HUES64 (cell line): ENCODE results near the gene SLC31A2.

Source experiments
- H3K27ac ChIP-seq: 2 replicates; pipeline ENCODE4 v1.7.0; 2013; ENCODE audit warnings: low read depth, low read length, inconsistent platforms
- H3K27me3 ChIP-seq: 2 replicates; pipeline ENCODE4 v1.6.1; 2013; ENCODE audit warnings: mild to moderate bottlenecking, low read length; ENCODE audit not compliant: insufficient read depth
- H3K36me3 ChIP-seq: 2 replicates; pipeline ENCODE4 v1.6.1; 2013; ENCODE audit warnings: mild to moderate bottlenecking, low read length; ENCODE audit not compliant: insufficient read depth
- H3K4me1 ChIP-seq: 2 replicates; pipeline ENCODE4 v1.6.1; 2013; ENCODE audit warnings: mild to moderate bottlenecking, low read length, moderate library complexity; ENCODE audit not compliant: insufficient read depth
- H3K4me3 ChIP-seq: 2 replicates; pipeline ENCODE4 v1.5.1; 2013; ENCODE audit warnings: mild to moderate bottlenecking, low read length, moderate library complexity
- H3K9ac ChIP-seq: 2 replicates; pipeline ENCODE4 v1.6.1; 2013; ENCODE audit warnings: mild to moderate bottlenecking, low read depth, low read length
- H3K9me3 ChIP-seq: 2 replicates; pipeline ENCODE4 v1.6.1; 2013; ENCODE audit warnings: low read depth, low read length; ENCODE audit not compliant: insufficient read depth
- WGBS: fragments of 150-250, 120-280 bp; methylation state at CpG from one replicate; pipeline ENCODE4 v1.1.7; 2013; ENCODE audit warnings: missing lambda C conversion rate; 5-methylcytosine and 5-hydroxymethylcytosine counted together

The SLC31A2 gene

GRCh38 chr9:113187929-113188595 is 37.3 kb downstream of the SLC31A2 start:
- H3K27ac ChIP-seq: no peak overlapping the region
- WGBS: 92% methylated on average over 9 of the region's 9 CpGs
- H3K27me3 ChIP-seq: no peaks in the 10 kb centered on the region
- no peak overlapping the region for H3K9ac ChIP-seq
- peaks cover 94% of the 10 kb centered on the region for H3K36me3 ChIP-seq
- H3K4me3 ChIP-seq: no peak overlapping the region
- H3K9me3 ChIP-seq: no peaks in the 10 kb centered on the region
- H3K4me1 ChIP-seq: no peaks in the 10 kb centered on the region

GRCh38 chr9:113192455-113192854 is 41.6 kb downstream of the SLC31A2 start:
- Histone ChIP-seq H3K9ac (no peak overlapping the region), H3K27me3 (no peaks in the 10 kb centered on the region), H3K9me3 (no peaks in the 10 kb centered on the region), H3K4me1 (no peaks in the 10 kb centered on the region), H3K27ac (no peak overlapping the region), H3K36me3 (peaks cover 76% of the 10 kb centered on the region), H3K4me3 (no peak overlapping the region)
- 91% methylated on average over 1 of the region's 2 CpGs for WGBS

GRCh38 chr9:113199683-113200329 is 49.0 kb downstream of the SLC31A2 start:
- Histone ChIP-seq H3K36me3 (peaks cover 62% of the 10 kb centered on the region), H3K4me3 (no peak overlapping the region), H3K4me1 (no peaks in the 10 kb centered on the region), H3K9ac (no peak overlapping the region), H3K9me3 (no peaks in the 10 kb centered on the region), H3K27ac (no peak overlapping the region), H3K27me3 (no peaks in the 10 kb centered on the region)
- WGBS: 95% methylated on average over 4 of the region's 4 CpGs

- no peaks in the 10 kb centered on the region for H3K4me1 ChIP-seq
- no peaks in the 10 kb centered on the region for H3K27me3 ChIP-seq
- H3K27ac ChIP-seq: no peak overlapping the region
- no peak overlapping the region for H3K4me3 ChIP-seq
- no peaks in the 10 kb centered on the region for H3K9me3 ChIP-seq
- WGBS: 95% methylated on average over 2 of the region's 2 CpGs
- H3K36me3 ChIP-seq: peaks cover 55% of the 10 kb centered on the region
- H3K9ac ChIP-seq: no peak overlapping the region
Measured at GRCh38 chr9:113205432-113205831, 54.6 kb downstream of the SLC31A2 start.

- Histone ChIP-seq H3K9me3 (no peaks in the 10 kb centered on the region), H3K4me1 (no peaks in the 10 kb centered on the region), H3K27me3 (no peaks in the 10 kb centered on the region), H3K9ac (no peak overlapping the region), H3K27ac (no peak overlapping the region), H3K4me3 (no peak overlapping the region), H3K36me3 (peaks cover 59% of the 10 kb centered on the region)
- no CpG with 5 or more reads among the region's 1 CpG for WGBS
Measured at GRCh38 chr9:113205861-113206260, 55.1 kb downstream of the SLC31A2 start.

GRCh38 chr9:113210815-113211214 is 60.0 kb downstream of the SLC31A2 start:
- Histone ChIP-seq H3K4me1 (no peaks in the 10 kb centered on the region), H3K9me3 (no peaks in the 10 kb centered on the region), H3K4me3 (no peak overlapping the region), H3K9ac (no peak overlapping the region), H3K27ac (no peak overlapping the region), H3K36me3 (peaks cover 29% of the 10 kb centered on the region), H3K27me3 (no peaks in the 10 kb centered on the region)
- 94% methylated on average over 10 of the region's 10 CpGs for WGBS
